GM12874 (cell line): ENCODE data around the gene NCF2.

Experiments
- TF ChIP-seq, protein P1 (sequence below): IDR thresholded peaks from 2 replicates; pipeline ENCODE4 v1.5.1; 2011; ENCODE audit warnings: low read depth, mild to moderate bottlenecking, control low read depth, low read length, moderate library complexity; ENCODE audit not compliant: insufficient read depth

Gene NCF2

DNA sequence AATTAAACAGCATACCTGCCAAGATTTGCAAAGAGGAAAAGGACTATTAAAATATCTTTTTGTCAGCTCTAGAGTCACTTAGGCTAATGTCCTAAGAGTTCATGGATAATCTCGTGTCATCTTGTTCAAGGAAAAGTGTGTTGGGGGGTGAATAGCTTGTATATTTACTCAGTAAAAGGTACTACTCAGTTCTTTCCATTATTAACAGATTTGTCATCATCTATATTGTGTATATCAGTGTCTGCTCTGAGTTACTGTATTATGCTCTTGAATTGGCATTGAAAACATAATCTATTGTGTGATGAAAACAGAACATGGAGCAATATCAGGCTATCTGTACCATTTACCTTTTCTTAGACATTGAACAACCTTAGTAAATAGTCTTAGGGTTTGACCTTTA, 76.0 kb downstream of the NCF2 start:
- TF ChIP-seq, protein P1, sequence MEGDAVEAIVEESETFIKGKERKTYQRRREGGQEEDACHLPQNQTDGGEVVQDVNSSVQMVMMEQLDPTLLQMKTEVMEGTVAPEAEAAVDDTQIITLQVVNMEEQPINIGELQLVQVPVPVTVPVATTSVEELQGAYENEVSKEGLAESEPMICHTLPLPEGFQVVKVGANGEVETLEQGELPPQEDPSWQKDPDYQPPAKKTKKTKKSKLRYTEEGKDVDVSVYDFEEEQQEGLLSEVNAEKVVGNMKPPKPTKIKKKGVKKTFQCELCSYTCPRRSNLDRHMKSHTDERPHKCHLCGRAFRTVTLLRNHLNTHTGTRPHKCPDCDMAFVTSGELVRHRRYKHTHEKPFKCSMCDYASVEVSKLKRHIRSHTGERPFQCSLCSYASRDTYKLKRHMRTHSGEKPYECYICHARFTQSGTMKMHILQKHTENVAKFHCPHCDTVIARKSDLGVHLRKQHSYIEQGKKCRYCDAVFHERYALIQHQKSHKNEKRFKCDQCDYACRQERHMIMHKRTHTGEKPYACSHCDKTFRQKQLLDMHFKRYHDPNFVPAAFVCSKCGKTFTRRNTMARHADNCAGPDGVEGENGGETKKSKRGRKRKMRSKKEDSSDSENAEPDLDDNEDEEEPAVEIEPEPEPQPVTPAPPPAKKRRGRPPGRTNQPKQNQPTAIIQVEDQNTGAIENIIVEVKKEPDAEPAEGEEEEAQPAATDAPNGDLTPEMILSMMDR, result no peak

DNA sequence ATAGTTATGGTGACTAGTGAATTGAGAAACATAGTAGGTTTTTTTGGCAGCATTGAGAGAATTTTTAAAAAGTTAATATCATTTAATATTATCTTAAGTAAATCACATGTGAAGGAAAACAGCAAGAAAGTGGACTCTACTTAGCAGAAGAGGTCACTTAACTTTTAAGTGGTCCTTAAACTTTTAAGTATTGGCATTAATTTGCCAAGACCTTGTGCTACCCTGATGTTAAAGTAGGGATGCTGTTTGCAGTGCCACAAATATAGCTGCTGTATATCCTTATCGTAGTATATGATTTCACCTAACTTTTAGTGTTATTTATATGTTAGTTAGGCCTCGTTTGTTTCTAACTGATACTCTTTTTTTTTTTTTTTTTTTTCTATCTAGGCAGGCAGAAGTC, 77.8 kb downstream of the NCF2 start:
- TF ChIP-seq, protein P1, result no peak

DNA sequence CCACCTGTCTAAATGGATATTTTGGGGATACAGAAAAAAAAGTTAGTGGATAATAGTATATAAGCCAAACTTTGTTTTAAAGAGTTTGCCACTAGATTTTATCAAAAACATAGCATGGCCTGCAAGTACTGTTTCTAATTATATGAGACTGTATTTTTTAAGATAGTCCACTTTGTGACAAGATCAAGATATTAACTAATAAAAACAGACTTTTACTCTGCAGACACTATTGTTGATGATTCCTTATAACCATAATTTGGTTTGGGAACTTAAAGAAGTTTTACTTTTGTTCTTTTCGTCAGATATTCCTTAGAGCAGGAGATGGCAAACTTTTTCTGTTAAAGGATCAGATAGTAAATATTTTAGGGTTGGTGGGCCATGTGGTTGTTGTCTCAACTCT, 81.6 kb downstream of the NCF2 start:
- TF ChIP-seq, protein P1, result no peak

DNA sequence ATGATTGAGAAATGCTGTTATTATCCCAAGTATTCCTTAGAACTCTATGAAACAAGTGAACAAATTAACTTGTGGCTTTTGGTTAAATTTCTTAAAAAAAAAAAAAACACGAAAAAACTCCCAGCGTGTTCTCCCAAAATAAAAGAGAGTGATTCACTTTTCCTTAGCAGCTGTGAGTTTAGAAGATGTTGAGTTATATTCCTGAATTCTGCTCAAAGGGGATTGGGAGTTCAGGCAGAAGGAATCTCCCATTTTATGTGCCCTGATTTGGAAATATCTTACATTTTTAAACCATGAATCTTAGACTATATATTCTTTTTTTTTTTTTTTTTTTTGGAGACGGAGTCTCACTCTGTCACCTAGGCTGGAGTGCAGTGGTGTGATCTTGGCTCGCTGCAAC, 83.7 kb downstream of the NCF2 start:
- TF ChIP-seq, protein P1, result no peak
